Endothelial cell of umbilical vein (primary cell): ENCODE data around the gene P2RX4. TPM values are rescaled to one million over a fixed set of nuclear protein-coding genes. Genes with fewer than 3 reads are reported as not detected.

Experiments used
- BruUV-seq: library from RNA; stranded (reverse); fragments of 400-500 nt; replicated peaks from 2 replicates; lab custom pipeline; 2021; lab: Mats Ljungman, UMichigan
- CTCF ChIA-PET: fragments of 300-600, 350-600 bp; sonication (Branson Sonifier 250); formaldehyde crosslinking; loops from one replicate; lab custom pipeline; 2021; ENCODE audit warnings: antibody characterized with exemption, inconsistent platforms; lab: Charles Lee
- POLR2A ChIA-PET: fragments of 300-600, 350-600 bp; sonication (Branson Sonifier 250); formaldehyde crosslinking; loops from one replicate; lab custom pipeline; 2021; ENCODE audit warnings: antibody characterized with exemption, inconsistent platforms; lab: Charles Lee
- DNase-seq: peaks from one replicate; pipeline ENCODE4 v3.0.0-alpha.2; 2011; ENCODE audit warnings: low read depth, low spot score
- FAIRE-seq: peaks from 2 replicates; lab custom pipeline; 2011; peaks lifted over from hg19 to GRCh38; lab: Jason Lieb, UNC
- H2AFZ ChIP-seq: 2 replicates; pipeline ENCODE4 v1.6.0; 2012; ENCODE audit warnings: low read depth, low read length, control low read depth, inconsistent platforms
- H3K27ac ChIP-seq: 2 replicates; pipeline ENCODE4 v1.5.1; 2011; ENCODE audit warnings: low read depth, mild to moderate bottlenecking, control low read depth, low read length, moderate library complexity; ENCODE audit not compliant: insufficient read depth
- H3K27me3 ChIP-seq, 2 experiments: 2 replicates each; pipeline versions ENCODE4 v1.6.0 to v1.6.1; 2011; ENCODE audit warnings: low read length in 2 of 2, mixed read lengths in 1 of 2; ENCODE audit not compliant: control insufficient read depth in 2 of 2, insufficient read depth in 2 of 2
- H3K36me3 ChIP-seq, 2 experiments: 2 replicates in 1 of 2; 3 replicates in 1 of 2; pipeline ENCODE4 v1.5.1; 2011; ENCODE audit warnings: low read length in 2 of 2, mild to moderate bottlenecking in 1 of 2, moderate library complexity in 1 of 2; ENCODE audit not compliant: control insufficient read depth in 2 of 2, insufficient read depth in 2 of 2; ENCODE audit errors: extremely low read depth in 1 of 2
- H3K4me1 ChIP-seq: 3 replicates; pipeline ENCODE4 v1.5.1; 2011; ENCODE audit warnings: mild to moderate bottlenecking, low read length; ENCODE audit not compliant: control insufficient read depth, insufficient read depth; ENCODE audit errors: extremely low read depth
- H3K4me2 ChIP-seq: 2 replicates; pipeline ENCODE4 v1.6.1; 2011; ENCODE audit warnings: low read length, control low read depth, mixed read lengths; ENCODE audit not compliant: insufficient read depth
- H3K4me3 ChIP-seq, 3 experiments: fragments of 200-600 bp in 1 of 3; sonication (generic), shearing (Covaris generic) in 1 of 3; replicated peaks in 1 of 3; 2 replicates each; pipeline ENCODE4 v1.5.1; 2011 to 2016; ENCODE audit warnings: control low read depth in 3 of 3, low read length in 3 of 3, mild to moderate bottlenecking in 2 of 3, inconsistent platforms in 1 of 3, low read depth in 1 of 3, moderate library complexity in 1 of 3; ENCODE audit not compliant: insufficient read depth in 1 of 3
- H3K79me2 ChIP-seq: 2 replicates; pipeline ENCODE4 v1.6.0; 2012; ENCODE audit warnings: low read length, inconsistent platforms; ENCODE audit not compliant: control insufficient read depth, insufficient read depth
- H3K9ac ChIP-seq: replicated peaks from 2 replicates; pipeline ENCODE3; 2011; ENCODE audit warnings: low read length, control low read depth; ENCODE audit not compliant: insufficient read depth; ENCODE audit errors: extremely low read depth
- H3K9me1 ChIP-seq: replicated peaks from 3 replicates; pipeline ENCODE4 v1.6.0; 2011; ENCODE audit warnings: mild to moderate bottlenecking, low read length; ENCODE audit not compliant: control insufficient read depth, insufficient read depth; ENCODE audit errors: extremely low read depth
- H3K9me3 ChIP-seq: replicated peaks from 2 replicates; pipeline ENCODE4 v1.5.1; 2012; ENCODE audit warnings: low read length, inconsistent platforms; ENCODE audit not compliant: control insufficient read depth, insufficient read depth
- H4K20me1 ChIP-seq: replicated peaks from 2 replicates; pipeline ENCODE3; 2011; ENCODE audit warnings: mild to moderate bottlenecking, low read length; ENCODE audit not compliant: control insufficient read depth, insufficient read depth; ENCODE audit errors: extremely low read depth
- CTCF ChIP-seq, 2 donors: IDR thresholded peaks; 1 replicate in 1 of 2; 2 replicates in 1 of 2; pipeline ENCODE4 v1.5.1; 2011; ENCODE audit warnings: low read length in 2 of 2, mild to moderate bottlenecking in 2 of 2, moderate library complexity in 2 of 2, control low read depth in 1 of 2, inconsistent platforms in 1 of 2, low read depth in 1 of 2; ENCODE audit not compliant: insufficient read depth in 1 of 2; ENCODE audit errors: extremely low read depth in 1 of 2
- EZH2 ChIP-seq: IDR thresholded peaks from 2 replicates; pipeline ENCODE4 v1.6.1; 2012; ENCODE audit warnings: borderline replicate concordance, low read depth, mild to moderate bottlenecking, moderate library complexity, low read length, inconsistent platforms; ENCODE audit not compliant: severe bottlenecking
- FOS ChIP-seq: IDR thresholded peaks from 2 replicates; pipeline ENCODE4 v1.6.1; 2011; ENCODE audit warnings: mild to moderate bottlenecking, low read length, moderate library complexity, borderline replicate concordance; ENCODE audit not compliant: insufficient read depth
- GATA2 ChIP-seq: IDR thresholded peaks from 2 replicates; pipeline ENCODE4 v1.7.0; 2011; ENCODE audit warnings: low read depth, mild to moderate bottlenecking, moderate library complexity, mixed read lengths, low read length; ENCODE audit not compliant: insufficient read length, insufficient read depth
- JUN ChIP-seq: IDR thresholded peaks from 2 replicates; pipeline ENCODE4 v1.6.1; 2011; ENCODE audit warnings: borderline replicate concordance, low read depth; ENCODE audit not compliant: insufficient read length, insufficient read depth
- MAX ChIP-seq: IDR thresholded peaks from 2 replicates; pipeline ENCODE4 v1.6.1; 2011; ENCODE audit not compliant: insufficient read depth, insufficient read length
- MYC ChIP-seq: IDR thresholded peaks from one replicate; pipeline ENCODE4 v1.6.1; 2011; ENCODE audit warnings: mild to moderate bottlenecking, low read depth, low read length
- POLR2A ChIP-seq: IDR thresholded peaks from 2 replicates; pipeline ENCODE4 v1.6.1; 2012; ENCODE audit warnings: low read depth, mild to moderate bottlenecking, control low read depth, low read length
- POLR2AphosphoS5 ChIP-seq: IDR thresholded peaks from 2 replicates; pipeline ENCODE4 v1.6.1; 2012; ENCODE audit warnings: low read depth, mild to moderate bottlenecking, control low read depth, low read length, moderate library complexity; ENCODE audit not compliant: insufficient read depth
- dilution Hi-C: fragments of 300-500 bp; cut with MboI; formaldehyde crosslinking; loops from one replicate; pipeline ENCODE4 v1.15.0; 2019; ENCODE audit warnings: low sequenced_read_pairs; ENCODE audit not compliant: extremely low pct_ligation_motif_present
- intact Hi-C: fragments of 100-400 bp; cut with micrococcal nuclease; formaldehyde crosslinking; loops from one replicate; pipeline ENCODE4 v1.10.0; 2022
- polyA plus RNA-seq, 4 experiments: library from polyadenylated mRNA; depleted of rRNA in 3 of 4; stranded (reverse) in 3 of 4; unstranded in 1 of 4; fragments of >200 nt; gene quantifications; 2 replicates each; pipeline versions ENCODE4 v1.2.1 to v1.2.3, GENCODE V29; 2011 to 2012; ENCODE audit warnings: missing spikeins in 1 of 4
- total RNA-seq: library from RNA; stranded (reverse); gene quantifications from 2 replicates; pipeline ENCODE4 v1.2.3, GENCODE V29; 2021

P2RX4 gene
- total and polyA plus RNA-seq, 2 donors (not counting 3 experiments of a cell fraction or from before 2014, with no cell fraction given), result 92.8 to 116 TPM

- no peaks in the 10 kb centered on the region for H3K79me2 ChIP-seq
- H3K9ac ChIP-seq, result no peak overlapping the region
- ChIA-PET CTCF (interaction anchor here (1.0 kb wide), 1 partner anchor 8 kb away, joined by 3 read pairs; no protein-coding TSS in a partner anchor), POLR2A (no interaction called here)
- no peaks in the 10 kb centered on the region for H3K9me1 ChIP-seq
- intact Hi-C loops, result no loop called here
- DNase-seq (no peak), FAIRE-seq (no peak)
- dilution Hi-C loops, result no loop called here
- no peaks in the 10 kb centered on the region for H3K9me3 ChIP-seq
- no peak overlapping the region for H3K4me3 ChIP-seq
- H3K27me3 ChIP-seq, result no peaks in the 10 kb centered on the region
- no peak overlapping the region for H3K27ac ChIP-seq
- H4K20me1 ChIP-seq, result no peaks in the 10 kb centered on the region
- peaks cover 11% of the 10 kb centered on the region for H3K4me1 ChIP-seq
- no TSS peak for BruUV-seq
- no peak overlapping the region for H3K4me2 ChIP-seq
- no peaks in the 10 kb centered on the region for H3K36me3 ChIP-seq
- no peak for TF ChIP-seq FOS
- TF ChIP-seq JUN, result no peak
- TF ChIP-seq EZH2, result no peak
- TF ChIP-seq GATA2, result no peak
- TF ChIP-seq CTCF (IDR thresholded peaks at IDR 0.05; ENCODE audit: extremely low read depth in 1 of 2, insufficient read depth in 1 of 2, low read depth in 1 of 2, low read length in 2 of 2), result no peak
- TF ChIP-seq POLR2AphosphoS5, result no peak
- no peak for TF ChIP-seq MAX
- no peak for TF ChIP-seq MYC
- TF ChIP-seq POLR2A, result no peak
- no peak overlapping the region for H2AFZ ChIP-seq
These were observed 42.6 kb upstream of the P2RX4 start for GRCh38 chr12:121167232-121167820.
